GM21526 (cell line): Measurements from ENCODE around the gene PRKCD.
A peak's percentile ranks its signal among the peaks of the same experiment; 100 is the strongest.

Experiments used
- ATAC-seq: cut with Tn5 transposase; IDR thresholded peaks from one replicate; pipeline ENCODE4 v1.9.1; 2021; ENCODE audit warnings: moderate library complexity; ENCODE audit not compliant: unreplicated experiment, low FRiP score

PRKCD gene

GRCh38 chr3:53169832-53170324 lies 8.9 kb downstream of the PRKCD start:
- ATAC-seq = no peak

GRCh38 chr3:53170325-53171063 lies 9.5 kb downstream of the PRKCD start:
- ATAC-seq = no peak

- no peak for ATAC-seq
Observed at GRCh38 chr3:53171064-53171418, 10.0 kb downstream of the PRKCD start.

- no peak for ATAC-seq
Observed at GRCh38 chr3:53171827-53172505, 11.0 kb downstream of the PRKCD start.

GRCh38 chr3:53173107-53173506 lies 12.1 kb downstream of the PRKCD start:
- ATAC-seq = no peak

- peak; percentile 48 for ATAC-seq
Observed at GRCh38 chr3:53174346-53175250, 13.6 kb downstream of the PRKCD start.

GRCh38 chr3:53175613-53176540 lies 14.9 kb downstream of the PRKCD start:
- no peak for ATAC-seq

- no peak for ATAC-seq
Observed at GRCh38 chr3:53178246-53178645, 17.2 kb downstream of the PRKCD start.

GRCh38 chr3:53179580-53179979 lies 18.6 kb downstream of the PRKCD start:
- no peak for ATAC-seq

GRCh38 chr3:53180305-53181023 lies 19.5 kb downstream of the PRKCD start:
- peak; percentile 74 for ATAC-seq

GRCh38 chr3:53181024-53181371 lies 20.0 kb downstream of the PRKCD start:
- ATAC-seq = peak; percentile 3

GRCh38 chr3:53181528-53181927 lies 20.5 kb downstream of the PRKCD start:
- ATAC-seq = no peak

- ATAC-seq = no peak
Observed at GRCh38 chr3:53182764-53183355, 21.9 kb downstream of the PRKCD start.

- no peak for ATAC-seq
Observed at GRCh38 chr3:53183514-53183913, 22.5 kb downstream of the PRKCD start.

- no peak for ATAC-seq
Observed at GRCh38 chr3:53184701-53185100, 23.7 kb downstream of the PRKCD start.

GRCh38 chr3:53185761-53186465 lies 24.9 kb downstream of the PRKCD start:
- ATAC-seq = no peak

- no peak for ATAC-seq
Observed at GRCh38 chr3:53186726-53187125, 25.7 kb downstream of the PRKCD start.

GRCh38 chr3:53187430-53187829 lies 26.4 kb downstream of the PRKCD start:
- ATAC-seq = no peak
